ENCODE data around the gene HACL1. TPM values are rescaled to one million over a fixed set of nuclear protein-coding genes. Genes with fewer than 3 reads are reported as not detected.

HACL1 gene
- polyA plus RNA-seq, 1 donor = 8.2 TPM

DNA sequence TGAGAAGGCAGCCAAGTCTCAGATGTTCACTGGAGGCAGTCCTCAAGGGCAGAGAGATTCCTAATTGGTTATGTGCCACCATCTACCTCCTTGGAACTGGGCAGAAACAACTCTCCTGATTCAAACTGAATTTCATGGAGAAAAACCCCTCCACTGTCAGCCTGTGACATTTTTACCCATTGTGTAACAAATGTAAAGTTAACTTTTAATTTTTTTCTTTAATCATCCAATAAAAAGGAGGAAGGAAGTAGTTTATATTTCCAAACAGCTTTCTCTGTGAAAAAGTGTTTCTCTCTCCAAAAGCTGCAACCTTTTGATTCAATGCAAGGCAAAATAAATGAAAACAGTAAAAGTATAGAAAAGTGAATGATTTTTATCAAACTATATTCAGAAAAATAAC is 79.4 kb downstream of the HACL1 start:
- DNase-seq = no peak

GRCh38 chr3:15521573-15521965 is 79.8 kb downstream of the HACL1 start, which contains the start of gene COLQ:
Gene COLQ, minus strand, starts transcription at chr3:15521706. Its CDS starts 81 bp downstream, at chr3:15521625.
- DNase-seq = no peak

- DNase-seq = no peak
Observed at GRCh38 chr3:15520804-15521572, 80.4 kb downstream of the HACL1 start.

DNA sequence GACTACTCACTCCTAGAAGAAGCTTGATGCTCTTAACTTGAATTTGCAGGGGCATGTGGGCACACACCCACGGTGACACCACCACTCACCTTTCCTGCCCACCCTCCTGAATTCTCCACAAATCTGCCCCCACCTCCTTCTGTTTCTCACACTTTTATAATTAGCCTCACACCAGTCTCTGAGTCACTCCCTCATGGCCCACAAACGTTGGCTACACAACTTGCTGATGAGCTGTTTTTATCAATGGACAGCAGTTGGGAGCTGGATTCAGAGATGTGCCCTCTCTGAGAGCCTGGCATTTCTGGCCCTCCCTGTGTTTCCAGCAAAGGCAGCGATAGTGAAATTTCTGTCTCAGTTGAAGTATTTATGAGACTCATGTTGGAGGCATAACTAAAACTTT is 81.2 kb downstream of the HACL1 start:
- no peak for DNase-seq

- DNase-seq = no peak
Observed at GRCh38 chr3:15519096-15519495, 82.3 kb downstream of the HACL1 start.

- DNase-seq = no peak
Observed at GRCh38 chr3:15514663-15515340, 86.6 kb downstream of the HACL1 start.

DNA sequence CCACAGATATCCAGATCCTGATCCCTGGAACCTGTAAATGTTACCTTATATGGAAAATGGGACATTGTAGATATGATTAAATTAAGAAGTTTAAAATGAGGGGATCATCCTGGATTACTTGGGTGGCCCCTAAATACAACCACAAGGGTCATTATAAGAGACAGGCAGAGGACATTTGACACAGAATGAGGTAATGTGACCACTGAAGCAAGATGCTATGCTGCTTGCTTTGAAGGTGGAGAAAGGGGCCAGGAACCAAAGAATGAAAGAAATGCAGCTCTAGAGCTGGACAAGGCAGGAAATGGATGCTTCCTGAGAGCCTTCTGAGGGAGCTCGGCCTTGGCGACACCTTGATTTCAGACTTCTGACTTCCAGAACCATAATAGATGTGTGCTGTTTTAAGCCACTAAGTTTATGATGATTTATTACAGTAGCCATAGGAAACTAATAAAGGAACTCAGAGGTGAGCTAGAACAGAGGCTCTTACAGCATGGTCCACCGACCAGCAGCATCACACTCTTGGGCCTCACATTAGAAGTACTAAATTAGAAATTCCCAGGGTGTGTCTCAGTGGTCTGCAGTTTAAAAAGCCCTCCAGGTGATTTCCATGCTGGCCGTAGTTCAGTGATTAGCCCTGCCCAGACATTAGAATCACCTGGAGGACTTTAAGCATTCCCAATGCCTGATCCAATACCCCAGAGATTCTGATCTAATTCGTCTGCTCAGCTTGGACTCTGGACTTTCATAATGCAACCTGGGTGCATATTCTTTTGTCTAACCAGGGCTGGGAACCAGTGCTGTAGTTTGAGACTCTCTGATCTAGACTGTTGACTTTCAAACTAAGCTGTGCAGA is 87.3 kb downstream of the HACL1 start:
- DNase-seq = no peak

- DNase-seq = no peak
Observed at GRCh38 chr3:15513116-15513515, 88.3 kb downstream of the HACL1 start.

- DNase-seq = peak; percentile 71
Observed at GRCh38 chr3:15512166-15512565, 89.2 kb downstream of the HACL1 start.

- no peak for DNase-seq
Observed at GRCh38 chr3:15511156-15511555, 90.2 kb downstream of the HACL1 start.

Other genes starting within 250 kb of the HACL1 start
- 15.4 TPM for gene METTL6, start 174.0 kb downstream of the HACL1 start, polyA plus RNA-seq (ENCODE audit: insufficient read length)
- gene EAF1, start 174.0 kb downstream of the HACL1 start, polyA plus RNA-seq (ENCODE audit: insufficient read length) = 7.6 TPM
- 17.8 TPM for gene COLQ, start 79.9 kb downstream of the HACL1 start, polyA plus RNA-seq (ENCODE audit: insufficient read length)
- 13.7 TPM for gene BTD, start 176 bp upstream of the HACL1 start, polyA plus RNA-seq (ENCODE audit: insufficient read length)
- gene ANKRD28, start 196.4 kb upstream of the HACL1 start, polyA plus RNA-seq (ENCODE audit: insufficient read length) = 29.3 TPM

Measured in hindlimb muscle (tissue), 1 donor.